ENCODE results near the gene HSP90AA1.

Gene HSP90AA1

DNA sequence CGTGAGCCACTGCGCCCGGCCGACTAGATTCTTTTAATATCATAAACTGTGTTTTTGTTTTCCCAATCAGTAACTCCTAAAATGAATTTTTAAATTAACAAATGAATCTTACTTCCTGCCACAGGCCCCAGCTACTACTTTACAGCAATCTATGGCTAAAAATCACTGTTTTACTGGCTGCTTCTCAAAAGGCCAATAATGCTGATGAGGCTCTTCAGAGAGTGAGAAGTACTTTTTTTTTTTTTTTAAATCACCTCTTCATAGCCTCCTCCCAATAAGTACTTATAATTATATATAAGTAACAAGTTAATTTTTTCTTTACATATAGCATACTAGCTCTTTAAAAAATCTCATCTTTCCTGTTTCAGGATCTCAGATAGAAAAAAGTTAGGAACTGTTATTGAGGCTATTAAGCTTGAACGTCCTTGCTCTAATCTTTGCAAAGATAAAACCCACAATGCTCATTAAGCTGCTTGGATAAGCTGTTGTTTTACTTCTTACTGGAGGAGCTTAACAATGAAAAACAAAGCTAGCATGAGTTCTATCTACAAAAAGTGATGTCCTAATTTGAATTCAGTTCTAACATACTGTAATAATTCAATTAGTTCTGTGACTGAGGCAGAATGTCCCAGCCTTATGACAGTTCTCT, 40.1 kb upstream of the HSP90AA1 start:
- Histone ChIP-seq H3K27ac (ENCODE audit: low read length) (peak overlapping the region; percentile 45), H3K9ac (ENCODE audit: low read length) (peak overlapping the region; percentile 58)

DNA sequence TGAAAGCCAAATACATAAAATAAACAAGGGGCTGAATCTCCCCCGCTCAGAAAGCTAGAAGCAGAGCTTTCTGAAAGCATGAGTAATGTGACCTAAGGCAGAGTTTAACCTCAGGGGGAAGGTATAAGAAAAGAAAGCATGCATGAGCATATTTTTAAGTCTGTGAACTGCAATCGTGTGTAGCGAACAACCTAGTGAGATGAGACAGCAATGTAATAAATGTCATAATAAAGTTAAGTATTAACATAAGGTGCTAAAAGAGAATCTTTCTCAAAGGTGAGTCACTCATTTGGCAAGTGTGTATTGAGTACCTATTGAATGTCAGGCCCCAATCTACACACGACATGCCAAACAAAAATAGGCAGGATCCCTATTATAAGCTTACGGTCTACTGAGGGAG, 38.7 kb upstream of the HSP90AA1 start:
- no peaks in the 10 kb centered on the region for H3K36me3 ChIP-seq (replicated peaks; ENCODE audit: low read depth, low read length)
- peak overlapping the region; percentile 83 for H3K4me2 ChIP-seq (ENCODE audit: low read length)
- H3K4me3 ChIP-seq (ENCODE audit: low read length) = no peak overlapping the region
- no peaks in the 10 kb centered on the region for H3K27me3 ChIP-seq (ENCODE audit: low read depth, low read length)
- no peaks in the 10 kb centered on the region for H3K9me3 ChIP-seq (ENCODE audit: insufficient read depth, low read length)
- H3K79me2 ChIP-seq (ENCODE audit: low read length) = no peaks in the 10 kb centered on the region
- no peak overlapping the region for H3K27ac ChIP-seq (ENCODE audit: low read length)
- no peak overlapping the region for H3K9ac ChIP-seq (ENCODE audit: low read length)
- no peak overlapping the region for H2AFZ ChIP-seq (ENCODE audit: low read depth, low read length)
- H4K20me1 ChIP-seq (ENCODE audit: insufficient read depth, low read length) = no peaks in the 10 kb centered on the region
- H3K4me1 ChIP-seq (ENCODE audit: low read length) = peaks cover 20% of the 10 kb centered on the region
- no peak for TF ChIP-seq EZH2phosphoT487 (IDR thresholded peaks at IDR 0.05; ENCODE audit: low read depth)
- TF ChIP-seq, protein P1, sequence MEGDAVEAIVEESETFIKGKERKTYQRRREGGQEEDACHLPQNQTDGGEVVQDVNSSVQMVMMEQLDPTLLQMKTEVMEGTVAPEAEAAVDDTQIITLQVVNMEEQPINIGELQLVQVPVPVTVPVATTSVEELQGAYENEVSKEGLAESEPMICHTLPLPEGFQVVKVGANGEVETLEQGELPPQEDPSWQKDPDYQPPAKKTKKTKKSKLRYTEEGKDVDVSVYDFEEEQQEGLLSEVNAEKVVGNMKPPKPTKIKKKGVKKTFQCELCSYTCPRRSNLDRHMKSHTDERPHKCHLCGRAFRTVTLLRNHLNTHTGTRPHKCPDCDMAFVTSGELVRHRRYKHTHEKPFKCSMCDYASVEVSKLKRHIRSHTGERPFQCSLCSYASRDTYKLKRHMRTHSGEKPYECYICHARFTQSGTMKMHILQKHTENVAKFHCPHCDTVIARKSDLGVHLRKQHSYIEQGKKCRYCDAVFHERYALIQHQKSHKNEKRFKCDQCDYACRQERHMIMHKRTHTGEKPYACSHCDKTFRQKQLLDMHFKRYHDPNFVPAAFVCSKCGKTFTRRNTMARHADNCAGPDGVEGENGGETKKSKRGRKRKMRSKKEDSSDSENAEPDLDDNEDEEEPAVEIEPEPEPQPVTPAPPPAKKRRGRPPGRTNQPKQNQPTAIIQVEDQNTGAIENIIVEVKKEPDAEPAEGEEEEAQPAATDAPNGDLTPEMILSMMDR (IDR thresholded peaks at IDR 0.05; ENCODE audit: low read depth, low read length) = no peak

More for the DNA sequence above, 40.1 kb upstream of the HSP90AA1 start:
- H3K4me3 ChIP-seq (ENCODE audit: low read length) = peak overlapping the region; percentile 69
- peak overlapping the region; percentile 83 for H3K4me2 ChIP-seq (ENCODE audit: low read length)
- H3K4me1 ChIP-seq (ENCODE audit: low read length) = peaks cover 20% of the 10 kb centered on the region
- no peaks in the 10 kb centered on the region for H4K20me1 ChIP-seq (ENCODE audit: insufficient read depth, low read length)
- H3K27me3 ChIP-seq (ENCODE audit: low read depth, low read length) = no peaks in the 10 kb centered on the region
- H3K79me2 ChIP-seq (ENCODE audit: low read length) = no peaks in the 10 kb centered on the region
- TF ChIP-seq, protein P1 (IDR thresholded peaks at IDR 0.05; ENCODE audit: low read depth, low read length) = no peak
- no peak for TF ChIP-seq EZH2phosphoT487 (IDR thresholded peaks at IDR 0.05; ENCODE audit: low read depth)
- no peaks in the 10 kb centered on the region for H3K9me3 ChIP-seq (ENCODE audit: insufficient read depth, low read length)
- H2AFZ ChIP-seq (ENCODE audit: low read depth, low read length) = peak overlapping the region; percentile 88
- H3K36me3 ChIP-seq (replicated peaks; ENCODE audit: low read depth, low read length) = no peaks in the 10 kb centered on the region

DNA sequence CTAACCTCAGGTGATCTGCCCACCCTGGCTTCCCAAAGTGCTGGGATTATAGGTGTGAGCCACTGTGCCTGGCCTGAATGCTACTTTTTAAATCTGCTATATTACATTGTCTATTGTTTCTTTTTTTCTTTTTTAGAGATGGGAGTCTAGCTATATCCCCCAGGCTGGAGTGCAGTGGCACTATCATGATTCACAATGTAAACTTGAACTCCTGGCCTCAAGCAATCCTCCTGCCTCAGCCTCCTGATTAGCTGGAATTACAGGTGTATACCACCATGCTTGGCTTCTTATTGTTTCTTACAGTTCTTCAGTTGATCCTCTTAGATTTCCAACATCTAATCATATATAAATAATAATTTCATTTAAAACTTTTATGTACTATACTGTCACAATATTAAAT, 37.6 kb upstream of the HSP90AA1 start:
- Histone ChIP-seq H3K4me2 (ENCODE audit: low read length) (no peak overlapping the region), H2AFZ (ENCODE audit: low read depth, low read length) (no peak overlapping the region), H3K36me3 (replicated peaks; ENCODE audit: low read depth, low read length) (no peaks in the 10 kb centered on the region), H3K4me1 (ENCODE audit: low read length) (peaks cover 20% of the 10 kb centered on the region), H3K9ac (ENCODE audit: low read length) (no peak overlapping the region), H3K4me3 (ENCODE audit: low read length) (no peak overlapping the region), H4K20me1 (ENCODE audit: insufficient read depth, low read length) (no peaks in the 10 kb centered on the region), H3K79me2 (ENCODE audit: low read length) (no peaks in the 10 kb centered on the region), H3K27me3 (ENCODE audit: low read depth, low read length) (no peaks in the 10 kb centered on the region), H3K9me3 (ENCODE audit: insufficient read depth, low read length) (no peaks in the 10 kb centered on the region), H3K27ac (ENCODE audit: low read length) (no peak overlapping the region)
- TF ChIP-seq, protein P1 (IDR thresholded peaks at IDR 0.05; ENCODE audit: low read depth, low read length) = no peak
- no peak for TF ChIP-seq EZH2phosphoT487 (IDR thresholded peaks at IDR 0.05; ENCODE audit: low read depth)

DNA sequence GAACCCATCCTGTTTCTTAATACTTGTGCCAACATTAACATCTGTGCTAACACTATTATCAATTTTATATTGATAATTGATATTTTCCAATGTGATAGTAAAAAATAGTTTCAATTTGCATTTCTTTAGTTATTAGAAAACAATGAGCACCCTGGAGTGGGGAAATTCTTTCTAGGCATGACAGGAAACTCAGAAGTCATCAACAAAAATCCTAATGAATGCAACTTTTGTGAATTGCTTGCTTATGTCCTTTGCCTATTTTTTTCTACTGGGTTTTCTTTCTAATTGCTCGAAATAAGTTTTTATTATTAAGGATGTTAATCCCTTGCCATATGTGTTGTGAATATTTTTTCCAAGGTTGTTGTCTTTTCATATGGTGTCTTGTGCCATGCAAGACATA, 34.7 kb upstream of the HSP90AA1 start:
- Histone ChIP-seq H4K20me1 (ENCODE audit: insufficient read depth, low read length) (no peaks in the 10 kb centered on the region), H3K79me2 (ENCODE audit: low read length) (no peaks in the 10 kb centered on the region), H3K27ac (ENCODE audit: low read length) (no peak overlapping the region), H3K4me3 (ENCODE audit: low read length) (no peak overlapping the region), H3K4me1 (ENCODE audit: low read length) (peaks cover 11% of the 10 kb centered on the region), H2AFZ (ENCODE audit: low read depth, low read length) (no peak overlapping the region), H3K36me3 (replicated peaks; ENCODE audit: low read depth, low read length) (peaks cover 6% of the 10 kb centered on the region), H3K9me3 (ENCODE audit: insufficient read depth, low read length) (0 out of 2 replicates have a peak, but pooled peaks cover 6% of the 10 kb centered on the region), H3K4me2 (ENCODE audit: low read length) (no peak overlapping the region), H3K9ac (ENCODE audit: low read length) (no peak overlapping the region), H3K27me3 (ENCODE audit: low read depth, low read length) (no peaks in the 10 kb centered on the region)
- TF ChIP-seq, protein P1 (IDR thresholded peaks at IDR 0.05; ENCODE audit: low read depth, low read length) = no peak
